Left kidney (tissue), 2 donors: Measurements from ENCODE around the gene WDR93. TPM values are rescaled to one million over a fixed set of nuclear protein-coding genes. Genes with fewer than 3 reads are reported as not detected.

Source experiments
- DNase-seq: peaks from one replicate; pipeline ENCODE4 v3.0.0-alpha.2; 2013
- polyA plus RNA-seq: library from polyadenylated mRNA; unstranded; fragments of 120-200 nt; gene quantifications from one replicate; pipeline ENCODE4 v1.2.1, GENCODE V29; 2013; ENCODE audit not compliant: insufficient read length

WDR93 gene
- polyA plus RNA-seq, 1 donor = 3.7 TPM

GRCh38 chr15:89749054-89749453 is 58.4 kb downstream of the WDR93 start:
- DNase-seq = no peak

DNA sequence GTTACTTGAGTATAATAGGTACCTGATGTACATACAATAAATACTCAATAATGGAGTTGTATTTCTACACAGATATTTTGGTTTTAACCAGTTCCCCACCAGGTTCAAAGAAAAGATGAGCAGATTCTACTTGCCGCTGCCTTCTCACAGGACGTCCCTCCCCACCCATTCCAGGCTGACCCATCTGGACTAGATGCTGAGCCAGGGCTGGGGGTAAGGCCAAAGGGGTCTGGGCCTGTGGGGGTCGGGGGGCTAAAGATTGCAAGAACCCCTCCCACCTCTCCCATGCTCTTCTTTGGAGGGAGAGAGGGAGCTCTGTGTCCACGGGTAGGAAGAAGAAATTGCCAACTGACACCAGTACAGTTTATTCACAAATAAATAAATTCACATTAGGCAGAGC is 58.9 kb downstream of the WDR93 start:
- no peak for DNase-seq

DNA sequence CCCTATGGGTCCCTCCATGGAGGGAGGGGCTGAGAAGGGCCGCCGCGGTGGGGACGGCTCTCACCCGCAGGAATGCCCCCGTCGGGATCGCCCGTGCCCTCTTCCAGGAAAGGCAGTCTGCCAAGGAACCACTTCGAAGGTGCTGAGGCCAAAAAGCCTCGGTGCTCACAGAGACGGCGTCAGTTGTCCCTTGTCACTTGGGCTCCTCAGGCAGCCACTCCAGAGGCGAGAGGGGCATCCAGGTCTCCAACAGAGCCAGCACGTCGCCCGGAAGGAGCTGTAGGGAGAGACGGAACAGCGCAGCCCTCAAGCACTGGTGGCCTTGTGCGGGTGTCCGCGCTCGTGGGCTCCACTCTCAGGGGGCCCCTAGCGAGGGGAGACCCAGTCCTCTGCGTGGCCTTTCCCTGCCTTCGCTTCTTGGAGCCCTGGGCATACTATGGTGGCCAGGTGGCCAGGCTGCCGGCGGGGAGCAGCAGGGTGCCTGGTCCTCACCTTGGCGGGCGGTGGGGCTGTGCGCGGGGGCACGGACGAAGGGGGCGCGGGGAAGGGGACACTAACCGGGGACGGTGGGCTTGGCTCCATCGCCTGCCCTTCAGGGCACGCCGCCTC is 59.4 kb downstream of the WDR93 start:
- DNase-seq = no peak

DNA sequence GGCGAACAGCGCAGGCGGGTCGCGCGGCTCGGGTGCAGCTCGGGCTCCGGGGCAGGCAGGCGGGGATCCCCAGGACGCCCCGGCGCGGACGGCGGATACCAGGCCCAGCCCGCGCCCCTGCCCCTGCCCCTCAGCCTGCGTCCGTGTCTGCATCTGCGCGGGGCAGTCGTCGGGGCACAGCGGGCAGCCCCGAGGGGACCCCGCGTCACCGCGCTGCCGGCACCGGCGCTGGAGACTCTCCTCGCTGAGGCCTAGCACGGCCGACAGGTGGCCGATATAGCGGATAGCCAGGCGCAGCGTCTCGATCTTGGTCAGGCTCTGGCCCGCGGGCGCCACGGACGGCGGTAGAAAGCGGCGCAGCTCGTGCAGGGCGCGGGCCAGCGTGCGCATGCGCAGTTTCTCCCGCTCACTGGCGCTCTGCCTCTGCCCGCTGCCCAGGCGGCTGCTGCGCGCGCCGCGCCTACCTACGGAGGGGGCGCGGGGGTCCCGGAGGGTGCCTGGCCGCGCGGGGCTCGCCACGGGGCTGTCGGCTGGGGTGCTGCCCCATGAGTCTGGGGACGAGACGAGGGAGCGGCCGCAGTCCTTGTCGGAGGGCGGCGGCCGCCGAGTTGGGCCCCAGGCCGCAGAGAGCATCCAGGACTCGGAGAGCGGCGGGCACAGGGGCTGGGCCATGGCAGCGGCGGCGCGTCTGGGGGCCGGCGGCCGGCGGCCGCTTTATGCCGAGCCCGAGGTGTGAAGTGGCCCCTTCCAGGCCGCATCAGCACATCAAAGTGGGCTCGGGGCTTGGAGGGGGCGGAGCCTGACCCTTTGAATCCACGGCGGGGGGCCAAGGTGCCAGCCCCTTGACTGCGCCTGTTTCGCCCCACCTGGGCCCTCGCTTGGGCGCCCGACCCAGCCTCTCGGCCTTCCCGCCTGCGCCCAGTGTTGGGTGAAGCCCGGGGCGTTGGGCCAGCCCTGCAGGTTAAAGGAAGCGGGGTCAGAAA is 60.2 kb downstream of the WDR93 start, which contains the start of gene MESP1:
MESP1 (minus strand) TSS at position 690 of the 983 bp plus-strand sequence; CDS start at position 672, 18 bp downstream.
- DNase-seq = peak; percentile 87

GRCh38 chr15:89751748-89752147 is 61.1 kb downstream of the WDR93 start:
- DNase-seq = no peak

GRCh38 chr15:89753855-89754254 is 63.2 kb downstream of the WDR93 start:
- no peak for DNase-seq

- no peak for DNase-seq
Measured at GRCh38 chr15:89754361-89755154, 63.9 kb downstream of the WDR93 start.

- DNase-seq = no peak
Measured at GRCh38 chr15:89755701-89756100, 65.1 kb downstream of the WDR93 start.

DNA sequence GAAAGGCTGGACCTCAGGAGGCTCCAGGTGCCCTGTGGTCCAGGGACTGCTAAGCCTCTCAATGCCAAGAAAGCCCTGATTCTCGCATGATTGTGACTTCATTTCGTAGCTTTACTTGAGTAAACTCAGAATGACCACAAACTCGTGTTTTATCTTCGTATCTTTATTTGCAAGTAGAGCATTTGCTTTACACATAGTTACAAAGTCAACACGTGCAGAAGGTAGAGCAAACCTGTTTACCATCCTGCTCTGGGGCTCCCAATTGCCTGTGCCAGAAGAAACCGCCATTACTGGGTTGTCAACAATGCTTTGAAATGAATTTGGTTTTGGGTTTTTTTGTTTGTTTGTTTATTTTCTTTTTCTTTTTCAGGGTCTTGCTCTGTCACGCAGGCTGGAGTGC is 66.3 kb downstream of the WDR93 start:
- DNase-seq = no peak

GRCh38 chr15:89758283-89758682 is 67.7 kb downstream of the WDR93 start:
- DNase-seq = no peak

DNA sequence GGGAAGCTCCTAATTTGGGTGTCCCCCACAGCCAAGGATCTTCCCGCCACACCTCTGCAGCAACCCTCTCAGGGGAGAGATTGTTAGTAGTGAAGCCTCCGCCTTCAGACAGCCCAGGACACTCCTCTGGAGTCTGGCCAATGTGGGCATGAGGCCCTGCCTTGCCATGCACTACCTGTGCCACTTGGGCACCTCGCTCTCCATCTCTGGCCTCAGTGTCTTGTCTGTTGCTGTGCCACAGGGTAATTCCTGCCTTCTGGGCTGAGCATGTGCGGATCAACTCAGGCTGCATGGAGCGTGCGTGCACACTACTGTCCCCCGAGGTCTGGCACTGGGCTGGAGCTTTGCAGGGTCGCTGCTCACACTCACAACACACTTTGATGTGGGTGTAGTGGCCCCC is 68.4 kb downstream of the WDR93 start:
- DNase-seq = no peak

GRCh38 chr15:89759835-89760234 is 69.2 kb downstream of the WDR93 start:
- DNase-seq = no peak

DNA sequence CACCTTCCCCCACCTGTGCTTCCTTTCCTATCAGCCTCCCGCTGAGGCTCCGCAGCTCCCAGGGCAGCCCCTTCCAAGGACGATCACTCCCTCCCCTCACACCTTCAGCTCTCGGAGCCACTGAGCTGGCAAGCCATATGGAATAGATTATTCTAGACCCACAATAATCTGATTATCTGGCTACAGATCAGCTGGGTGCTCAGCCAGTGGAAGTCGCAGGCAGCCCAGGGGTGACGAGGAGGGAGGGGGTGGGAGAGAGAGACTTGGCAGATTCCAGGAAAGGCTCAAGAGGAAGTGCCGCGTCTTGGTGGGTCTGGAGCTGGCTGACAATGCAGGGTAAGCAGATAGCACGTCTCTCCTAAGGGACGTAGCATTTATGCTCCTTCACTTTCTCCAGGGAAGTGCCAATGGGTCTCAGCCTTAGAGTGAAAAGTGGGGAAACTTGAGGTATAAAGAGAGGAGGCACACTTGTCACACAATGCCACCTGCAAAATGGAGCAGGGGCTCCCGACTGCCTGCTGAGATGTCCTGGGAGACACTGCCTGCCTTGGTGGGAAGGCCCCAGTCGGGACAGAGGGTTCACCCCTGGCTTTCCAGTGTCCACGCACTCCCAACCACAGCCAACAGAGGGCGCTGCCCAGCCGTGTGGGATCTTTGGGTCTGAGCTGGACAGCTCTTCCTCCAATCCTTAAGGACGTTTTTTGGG is 69.8 kb downstream of the WDR93 start:
- DNase-seq = peak; percentile 68

- DNase-seq = no peak
Measured at GRCh38 chr15:89761009-89761831, 70.6 kb downstream of the WDR93 start.

DNA sequence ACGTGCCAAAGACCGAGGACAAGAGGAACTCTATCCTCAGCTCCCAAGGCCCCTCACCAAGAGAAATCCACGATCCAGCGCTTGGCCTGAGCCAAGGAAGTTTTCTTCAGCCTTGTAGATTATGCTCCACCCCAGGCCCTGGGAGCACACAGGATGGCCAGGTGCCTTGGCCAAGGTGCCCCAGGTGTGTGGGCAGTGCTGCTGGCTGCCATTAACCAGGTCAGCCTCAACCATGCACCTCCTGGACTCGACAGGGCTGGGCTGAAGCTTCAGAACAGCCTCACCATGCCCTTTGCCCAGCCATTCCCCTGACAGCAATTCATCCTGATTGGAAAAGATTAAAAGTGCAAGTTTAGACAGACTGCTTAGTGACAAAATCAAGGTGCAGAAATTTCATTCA is 71.3 kb downstream of the WDR93 start:
- DNase-seq = no peak

- no peak for DNase-seq
Measured at GRCh38 chr15:89765694-89766093, 75.1 kb downstream of the WDR93 start.

- DNase-seq = no peak
Measured at GRCh38 chr15:89766357-89767311, 76.0 kb downstream of the WDR93 start.

DNA sequence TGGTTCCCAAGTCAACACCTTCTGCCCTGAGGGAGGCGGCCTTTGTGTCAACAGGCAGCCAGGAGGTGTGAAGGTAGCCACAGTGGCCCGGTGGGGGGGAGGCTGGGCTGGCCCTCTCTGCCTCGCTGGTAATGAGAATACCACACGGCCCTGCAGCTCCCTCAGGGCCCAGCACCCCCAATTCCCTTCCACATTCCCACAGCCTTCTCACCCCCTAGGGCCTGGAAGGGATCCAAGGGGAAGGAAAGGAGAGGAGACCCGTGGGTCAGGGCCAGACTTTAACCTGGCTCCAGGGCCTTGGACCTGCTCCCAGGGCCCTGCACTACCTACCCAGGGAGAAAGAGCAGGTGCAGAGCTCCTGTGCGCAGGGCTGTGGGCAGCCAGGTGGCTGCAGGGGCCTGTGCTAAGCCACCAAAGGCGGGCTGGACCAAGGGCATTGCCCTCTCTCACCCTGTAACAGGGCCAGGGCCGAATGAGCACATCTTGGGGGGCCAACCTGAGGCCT is 76.9 kb downstream of the WDR93 start:
- no peak for DNase-seq

- no peak for DNase-seq
Measured at GRCh38 chr15:89768071-89768500, 77.5 kb downstream of the WDR93 start.
